GM18505 (cell line): Measurements from ENCODE around the gene RRAS2.

Source experiments
- ATAC-seq: cut with Tn5 transposase; IDR thresholded peaks from one replicate; pipeline ENCODE4 v1.9.1; 2021; ENCODE audit not compliant: unreplicated experiment
- POLR2A ChIP-seq: IDR thresholded peaks from 4 replicates; pipeline ENCODE4 v1.6.1; 2011; ENCODE audit warnings: borderline replicate concordance; ENCODE audit not compliant: insufficient read depth, insufficient read length; ENCODE audit errors: extremely low read depth

The RRAS2 gene

GRCh38 chr11:14380947-14381561 is 22.1 kb upstream of the RRAS2 start:
- ATAC-seq: peak; percentile 80
- TF ChIP-seq POLR2A: no peak

- no peak for ATAC-seq
- TF ChIP-seq POLR2A: no peak
Measured at GRCh38 chr11:14380125-14380936, 21.3 kb upstream of the RRAS2 start.

- ATAC-seq: no peak
- TF ChIP-seq POLR2A: no peak
Measured at GRCh38 chr11:14378171-14378570, 19.2 kb upstream of the RRAS2 start.

- ATAC-seq: no peak
- TF ChIP-seq POLR2A: no peak
Measured at GRCh38 chr11:14376920-14377319, 17.9 kb upstream of the RRAS2 start.

- no peak for TF ChIP-seq POLR2A
- ATAC-seq: no peak
Measured at GRCh38 chr11:14374922-14375830, 16.2 kb upstream of the RRAS2 start.

GRCh38 chr11:14373941-14374646 is 15.1 kb upstream of the RRAS2 start:
- no peak for ATAC-seq
- no peak for TF ChIP-seq POLR2A

GRCh38 chr11:14372011-14372410 is 13.0 kb upstream of the RRAS2 start:
- TF ChIP-seq POLR2A: no peak
- ATAC-seq: no peak

- no peak for ATAC-seq
- TF ChIP-seq POLR2A: no peak
Measured at GRCh38 chr11:14371249-14371648, 12.3 kb upstream of the RRAS2 start.

GRCh38 chr11:14370496-14370895 is 11.5 kb upstream of the RRAS2 start:
- TF ChIP-seq POLR2A: no peak
- ATAC-seq: peak; percentile 44

- TF ChIP-seq POLR2A: no peak
- no peak for ATAC-seq
Measured at GRCh38 chr11:14369598-14369997, 10.6 kb upstream of the RRAS2 start.

GRCh38 chr11:14366936-14367335 is 8.0 kb upstream of the RRAS2 start:
- no peak for TF ChIP-seq POLR2A
- ATAC-seq: no peak

- TF ChIP-seq POLR2A: no peak
- ATAC-seq: no peak
Measured at GRCh38 chr11:14364322-14364721, 5.3 kb upstream of the RRAS2 start.

GRCh38 chr11:14362611-14363010 is 3.6 kb upstream of the RRAS2 start:
- ATAC-seq: no peak
- TF ChIP-seq POLR2A: no peak
